CD14-positive monocyte (primary cell): Measurements from ENCODE around the gene TMEM134. TPM values are rescaled to one million over a fixed set of nuclear protein-coding genes. Genes with fewer than 3 reads are reported as not detected.
"Not testable (repeated sequence)": the region's sequence is repeated elsewhere in the genome, so short reads cannot be mapped to it uniquely, and the experiment has no call there.

Experiments
- DNase-seq, 3 donors: peaks; one replicate each; pipeline ENCODE4 v3.0.0-alpha.2; 2011 to 2022
- H2AFZ ChIP-seq: 2 replicates; pipeline ENCODE4 v1.6.0; 2012; ENCODE audit warnings: mild to moderate bottlenecking, low read depth, low read length, inconsistent platforms; ENCODE audit not compliant: insufficient read depth, poor library complexity, severe bottlenecking
- H3K27ac ChIP-seq, 2 donors: 1 replicate in 1 of 2; 2 replicates in 1 of 2; pipeline ENCODE4 v1.5.1; 2012 to 2013; ENCODE audit warnings: low read length in 2 of 2, control low read depth in 1 of 2, inconsistent platforms in 1 of 2, low read depth in 1 of 2, mild to moderate bottlenecking in 1 of 2
- H3K27me3 ChIP-seq, 2 donors: one replicate each; pipeline versions ENCODE4 v1.6.0 to v1.6.1; 2011 to 2013; ENCODE audit warnings: low read length in 2 of 2; ENCODE audit not compliant: control insufficient read depth in 2 of 2, insufficient read depth in 2 of 2
- H3K36me3 ChIP-seq, 2 donors: replicated peaks in 1 of 2; 1 replicate in 1 of 2; 2 replicates in 1 of 2; pipeline versions ENCODE4 v1.5.1 to v1.6.1; 2012 to 2013; ENCODE audit warnings: low read length in 2 of 2, control low read depth in 1 of 2, inconsistent platforms in 1 of 2, mild to moderate bottlenecking in 1 of 2; ENCODE audit not compliant: insufficient read depth in 2 of 2, control insufficient read depth in 1 of 2
- H3K4me1 ChIP-seq, 2 donors: 1 replicate in 1 of 2; 2 replicates in 1 of 2; pipeline versions ENCODE4 v1.5.1 to v1.6.1; 2012 to 2013; ENCODE audit warnings: low read length in 2 of 2, control low read depth in 1 of 2, inconsistent platforms in 1 of 2, mild to moderate bottlenecking in 1 of 2, moderate library complexity in 1 of 2; ENCODE audit not compliant: insufficient read depth in 2 of 2, control insufficient read depth in 1 of 2
- H3K4me2 ChIP-seq: replicated peaks from 2 replicates; pipeline ENCODE3; 2012; ENCODE audit warnings: low read length, moderate library complexity, mild to moderate bottlenecking; ENCODE audit not compliant: poor library complexity, severe bottlenecking; ENCODE audit errors: extremely low read depth
- H3K4me3 ChIP-seq, 3 experiments: fragments of 200-600 bp in 1 of 3; sonication (generic) in 1 of 3; replicated peaks in 1 of 3; 1 replicate in 2 of 3; 2 replicates in 1 of 3; pipeline ENCODE4 v1.5.1; 2011 to 2013; ENCODE audit warnings: low read length in 3 of 3, mild to moderate bottlenecking in 3 of 3, control low read depth in 2 of 3, low read depth in 2 of 3, inconsistent platforms in 1 of 3, moderate library complexity in 1 of 3
- H3K79me2 ChIP-seq: 2 replicates; pipeline ENCODE4 v1.6.0; 2012; ENCODE audit warnings: mild to moderate bottlenecking, control low read depth, inconsistent platforms, low read length, moderate library complexity; ENCODE audit not compliant: insufficient read depth
- H3K9ac ChIP-seq: 2 replicates; pipeline ENCODE4 v1.6.0; 2017; ENCODE audit warnings: low read length, mild to moderate bottlenecking; ENCODE audit not compliant: insufficient read depth, poor library complexity, severe bottlenecking
- H3K9me3 ChIP-seq, 2 donors: replicated peaks in 1 of 2; 1 replicate in 1 of 2; 2 replicates in 1 of 2; pipeline versions ENCODE4 v1.5.1 to v1.6.1; 2012 to 2013; ENCODE audit warnings: low read length in 2 of 2, control low read depth in 1 of 2; ENCODE audit not compliant: control insufficient read depth in 1 of 2, insufficient read depth in 1 of 2
- H4K20me1 ChIP-seq: 2 replicates; pipeline ENCODE4 v1.6.0; 2012; ENCODE audit warnings: mild to moderate bottlenecking, low read length, control low read depth, moderate library complexity; ENCODE audit not compliant: insufficient read depth
- H3K27ac Mint-ChIP-seq, 7 donors: one replicate each; pipeline ENCODE4 v1.8.0; 2020; ENCODE audit warnings: mild to moderate bottlenecking in 7 of 7, mixed read lengths in 7 of 7, moderate library complexity in 6 of 7, inconsistent platforms in 2 of 7
- H3K27me3 Mint-ChIP-seq, 3 donors: one replicate each; pipeline ENCODE4 v1.8.0; 2021 to 2022; ENCODE audit warnings: low read depth in 3 of 3, mild to moderate bottlenecking in 3 of 3, mixed read lengths in 3 of 3, moderate library complexity in 3 of 3, inconsistent platforms in 1 of 3
- H3K36me3 Mint-ChIP-seq, 2 donors: one replicate each; pipeline ENCODE4 v1.8.0; 2020; ENCODE audit warnings: mixed read lengths in 2 of 2, inconsistent platforms in 1 of 2, mild to moderate bottlenecking in 1 of 2
- H3K4me1 Mint-ChIP-seq: one replicate; pipeline ENCODE4 v1.8.0; 2020; ENCODE audit warnings: mild to moderate bottlenecking, mixed read lengths
- H3K4me3 Mint-ChIP-seq, 2 donors: one replicate each; pipeline ENCODE4 v1.8.0; 2020; ENCODE audit warnings: mild to moderate bottlenecking in 2 of 2, mixed read lengths in 2 of 2, moderate library complexity in 1 of 2
- H3K9me3 Mint-ChIP-seq, 7 donors: one replicate each; pipeline ENCODE4 v1.8.0; 2020 to 2022; ENCODE audit warnings: mixed read lengths in 7 of 7, mild to moderate bottlenecking in 6 of 7, moderate library complexity in 6 of 7, inconsistent platforms in 2 of 7
- CTCF ChIP-seq: fragments of 200-600 bp; IDR thresholded peaks from one replicate; pipeline ENCODE4 v1.8.0; 2022; ENCODE audit warnings: antibody characterized with exemption, mild to moderate bottlenecking
- WGBS: methylation state at CpG from one replicate; pipeline ENCODE4 v1.1.5; 2013; ENCODE audit warnings: missing lambda C conversion rate; ENCODE audit not compliant: insufficient coverage; 5-methylcytosine and 5-hydroxymethylcytosine counted together
- intact Hi-C, 2 donors: fragments of 100-400 bp; cut with micrococcal nuclease; formaldehyde crosslinking; loops; one replicate each; pipeline versions ENCODE4 v1.15.0 to v1.15.1; 2023
- polyA plus RNA-seq, 3 donors: library from polyadenylated mRNA; depleted of rRNA in 1 of 3; unstranded in 2 of 3; stranded (reverse) in 1 of 3; fragments of 300-500 nt in 2 of 3; fragments of >200 nt in 1 of 3; fragmentation: Illumina TruSeq in 2 of 3; gene quantifications; 1 replicate in 2 of 3; 2 replicates in 1 of 3; pipeline ENCODE4 v1.2.3, GENCODE V29; 2012 to 2021

TMEM134 gene
- polyA plus RNA-seq, 3 donors, result 67.4 to 104 (median 76.8) TPM

- no peak overlapping the region for H3K4me2 ChIP-seq
- Mint-ChIP-seq H3K27me3 (peaks cover 0 to 2% (median 0%) of the 10 kb centered on the region in 3 donors), H3K36me3 (peaks cover 50 to 55% of the 10 kb centered on the region in 2 donors), H3K27ac (peak overlapping the region in 3 of 7 donors; percentile 4 to 37 (median 8)), H3K4me3 (no peak overlapping the region), H3K9me3 (peaks cover 0 to 7% (median 2%) of the 10 kb centered on the region in 7 donors), H3K4me1 (peaks cover 40% of the 10 kb centered on the region)
- H4K20me1 ChIP-seq, result peaks cover 77% of the 10 kb centered on the region
- peaks cover 40% of the 10 kb centered on the region for H3K79me2 ChIP-seq
- no peak overlapping the region for H3K4me3 ChIP-seq
- H3K27ac ChIP-seq, result no peak overlapping the region
- H3K36me3 ChIP-seq, result peaks cover 39 to 53% of the 10 kb centered on the region in 2 donors
- WGBS, result 93% methylated on average over 18 of the region's 20 CpGs
- intact Hi-C loops, result no loop called here
- peaks cover 43 to 46% of the 10 kb centered on the region in 2 donors for H3K4me1 ChIP-seq
- no peak overlapping the region for H2AFZ ChIP-seq
- DNase-seq, result no peak
- H3K9me3 ChIP-seq, result no peaks in the 10 kb centered on the region
- H3K27me3 ChIP-seq, result no peaks in the 10 kb centered on the region
- H3K9ac ChIP-seq, result no peak overlapping the region
- TF ChIP-seq CTCF, result no peak
Observed at GRCh38 chr11:67486481-67487195, 17.6 kb upstream of the TMEM134 start.

DNA sequence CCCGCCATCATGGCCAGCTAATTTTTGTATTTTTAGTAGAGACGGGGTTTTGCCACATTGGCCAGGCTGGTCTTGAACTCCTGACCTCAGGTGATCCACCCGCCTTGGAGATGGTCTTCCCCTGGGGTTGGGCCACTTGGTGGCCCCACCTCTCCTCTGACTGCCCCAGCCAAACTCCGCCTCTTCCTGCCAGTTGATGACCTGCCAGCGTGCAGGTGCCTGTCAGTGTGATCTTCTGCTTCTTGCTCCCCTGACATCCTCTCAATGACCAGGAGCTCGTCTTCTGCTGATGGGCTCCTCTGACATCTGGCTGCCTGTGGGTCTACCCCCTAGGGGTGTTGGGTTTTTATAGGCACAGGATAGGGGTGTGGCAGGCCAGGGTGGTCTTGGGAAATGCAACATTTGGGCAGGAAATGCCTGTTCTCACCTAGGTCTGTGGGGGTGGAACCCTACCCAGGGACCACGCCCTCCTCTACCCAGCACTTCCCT lies 16.9 kb upstream of the TMEM134 start:
- Mint-ChIP-seq H3K27ac (peak overlapping the region in 5 of 7 donors; percentile 4 to 56 (median 36)), H3K4me1 (peaks cover 40% of the 10 kb centered on the region), H3K36me3 (peaks cover 46 to 48% of the 10 kb centered on the region in 2 donors)
- H3K4me3 ChIP-seq, H3K4me3 Mint-ChIP-seq, H3K27ac ChIP-seq, H3K27me3 ChIP-seq, intact Hi-C loops, H3K9me3 ChIP-seq, H3K4me2 ChIP-seq, H2AFZ ChIP-seq, DNase-seq, H3K27me3 Mint-ChIP-seq, H3K9me3 Mint-ChIP-seq, H3K9ac ChIP-seq: not testable (repeated sequence)
- H3K4me1 ChIP-seq, result peaks cover 44 to 48% of the 10 kb centered on the region in 2 donors
- H3K79me2 ChIP-seq, result peaks cover 40% of the 10 kb centered on the region
- WGBS, result 69% methylated on average over 4 of the region's 7 CpGs
- peaks cover 70% of the 10 kb centered on the region for H4K20me1 ChIP-seq
- H3K36me3 ChIP-seq, result peaks cover 32 to 46% of the 10 kb centered on the region in 2 donors
